Liver (tissue), 3 donors: ENCODE data around the gene IGFL4.

ENCODE experiments used
- CTCF ChIP-seq: fragments of 150-350 bp; IDR thresholded peaks from 2 replicates; pipeline ENCODE4 v1.5.1; 2017; ENCODE audit warnings: improper control_type of control experiment, low read depth, low read length; ENCODE audit not compliant: missing input control
- GABPA ChIP-seq, 2 donors: IDR thresholded peaks in 1 of 2; conservative IDR thresholded peaks in 1 of 2; 2 replicates each; pipeline ENCODE4 v1.6.1; 2016; ENCODE audit warnings: antibody characterized with exemption in 2 of 2, mild to moderate bottlenecking in 1 of 2, moderate library complexity in 1 of 2
- JUND ChIP-seq, 2 donors: IDR thresholded peaks; 2 replicates each; pipeline ENCODE4 v1.6.1; 2016; ENCODE audit warnings: antibody characterized with exemption in 2 of 2
- MAX ChIP-seq: IDR thresholded peaks from 2 replicates; pipeline ENCODE4 v1.6.1; 2016; ENCODE audit warnings: antibody characterized with exemption
- TAF1 ChIP-seq: conservative IDR thresholded peaks from 2 replicates; pipeline ENCODE4 v1.6.1; 2016; ENCODE audit warnings: antibody characterized with exemption, mild to moderate bottlenecking
- YY1 ChIP-seq: IDR thresholded peaks from 2 replicates; pipeline ENCODE4 v1.6.1; 2016; ENCODE audit warnings: antibody characterized with exemption, mild to moderate bottlenecking
- donor health status: healthy.
- donor health status: healthy.

GRCh38 chr19:46006411-46006810, 34.4 kb downstream of the IGFL4 start:
- TF ChIP-seq CTCF (no peak), JUND (IDR thresholded peaks at IDR 0.05) (no peak), GABPA (IDR thresholded peaks at IDR 0.05 in 1 of 2, conservative IDR thresholded peaks at IDR 0.05 in 1 of 2) (no peak), TAF1 (no peak), MAX (no peak), YY1 (no peak)
